ENCODE data around the gene DDX24. TPM values are rescaled to one million over a fixed set of nuclear protein-coding genes. Genes with fewer than 3 reads are reported as not detected.

DDX24 gene
- total RNA-seq, 1 experiment from 2014 or later: 40.4 TPM

GRCh38 chr14:94029671-94030203 lies 51.3 kb downstream of the DDX24 start:
- Histone ChIP-seq H3K4me3 (no peak overlapping the region), H4K20me1 (ENCODE audit: insufficient read depth) (no peaks in the 10 kb centered on the region), H3K9me3 (ENCODE audit: insufficient read depth, low read depth) (no peaks in the 10 kb centered on the region), H3F3A (ENCODE audit: insufficient read depth, low read depth) (peaks cover 15% of the 10 kb centered on the region; the same call in 1 of the 2 replicates), H3K27me3 (ENCODE audit: insufficient read depth, low read depth) (no peaks in the 10 kb centered on the region), H3K79me2 (ENCODE audit: low read depth) (no peaks in the 10 kb centered on the region), H3K4me1 (replicated peaks; ENCODE audit: insufficient read depth) (peaks cover 18% of the 10 kb centered on the region), H3K4me2 (no peak overlapping the region), H3K27ac (no peak overlapping the region), H2AFZ (no peak overlapping the region), H3K9me2 (ENCODE audit: insufficient read depth) (no peaks in the 10 kb centered on the region), H3K36me3 (ENCODE audit: low read depth) (no peaks in the 10 kb centered on the region)
- ChIA-PET CTCF (no interaction called here), POLR2A (ENCODE audit: unreplicated experiment) (no interaction called here)
- intact Hi-C loops (cut with micrococcal nuclease; ENCODE audit: unreplicated experiment): no loop called here
- BruUV-seq (replicated peaks): no TSS peak
- no peak for DNase-seq
- TF ChIP-seq, protein P1, sequence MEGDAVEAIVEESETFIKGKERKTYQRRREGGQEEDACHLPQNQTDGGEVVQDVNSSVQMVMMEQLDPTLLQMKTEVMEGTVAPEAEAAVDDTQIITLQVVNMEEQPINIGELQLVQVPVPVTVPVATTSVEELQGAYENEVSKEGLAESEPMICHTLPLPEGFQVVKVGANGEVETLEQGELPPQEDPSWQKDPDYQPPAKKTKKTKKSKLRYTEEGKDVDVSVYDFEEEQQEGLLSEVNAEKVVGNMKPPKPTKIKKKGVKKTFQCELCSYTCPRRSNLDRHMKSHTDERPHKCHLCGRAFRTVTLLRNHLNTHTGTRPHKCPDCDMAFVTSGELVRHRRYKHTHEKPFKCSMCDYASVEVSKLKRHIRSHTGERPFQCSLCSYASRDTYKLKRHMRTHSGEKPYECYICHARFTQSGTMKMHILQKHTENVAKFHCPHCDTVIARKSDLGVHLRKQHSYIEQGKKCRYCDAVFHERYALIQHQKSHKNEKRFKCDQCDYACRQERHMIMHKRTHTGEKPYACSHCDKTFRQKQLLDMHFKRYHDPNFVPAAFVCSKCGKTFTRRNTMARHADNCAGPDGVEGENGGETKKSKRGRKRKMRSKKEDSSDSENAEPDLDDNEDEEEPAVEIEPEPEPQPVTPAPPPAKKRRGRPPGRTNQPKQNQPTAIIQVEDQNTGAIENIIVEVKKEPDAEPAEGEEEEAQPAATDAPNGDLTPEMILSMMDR (conservative IDR thresholded peaks at IDR 0.05): no peak
- no peak for TF ChIP-seq EZH2 (IDR thresholded peaks at IDR 0.05; ENCODE audit: low read depth)

GRCh38 chr14:94029265-94029664 lies 51.7 kb downstream of the DDX24 start:
- POLR2A ChIA-PET (ENCODE audit: unreplicated experiment): no interaction called here
- BruUV-seq (replicated peaks): no TSS peak
- H3K79me2 ChIP-seq (ENCODE audit: low read depth): no peaks in the 10 kb centered on the region
- intact Hi-C loops (cut with micrococcal nuclease; ENCODE audit: unreplicated experiment): no loop called here
- peaks cover 18% of the 10 kb centered on the region for H3K4me1 ChIP-seq (replicated peaks; ENCODE audit: insufficient read depth)
- TF ChIP-seq, protein P1 (conservative IDR thresholded peaks at IDR 0.05): no peak
- TF ChIP-seq EZH2 (IDR thresholded peaks at IDR 0.05; ENCODE audit: low read depth): no peak
- CTCF ChIA-PET: no interaction called here
- H3K9me2 ChIP-seq (ENCODE audit: insufficient read depth): no peaks in the 10 kb centered on the region
- no peaks in the 10 kb centered on the region for H3K27me3 ChIP-seq (ENCODE audit: insufficient read depth, low read depth)
- no peaks in the 10 kb centered on the region for H3K9me3 ChIP-seq (ENCODE audit: insufficient read depth, low read depth)
- DNase-seq: no peak
- H3K4me3 ChIP-seq: no peak overlapping the region
- H3K36me3 ChIP-seq (ENCODE audit: low read depth): no peaks in the 10 kb centered on the region
- H3K4me2 ChIP-seq: no peak overlapping the region
- H3K27ac ChIP-seq: no peak overlapping the region
- peaks cover 15% of the 10 kb centered on the region; the same call in 1 of the 2 replicates for H3F3A ChIP-seq (ENCODE audit: insufficient read depth, low read depth)
- H4K20me1 ChIP-seq (ENCODE audit: insufficient read depth): no peaks in the 10 kb centered on the region
- no peak overlapping the region for H2AFZ ChIP-seq

DNA sequence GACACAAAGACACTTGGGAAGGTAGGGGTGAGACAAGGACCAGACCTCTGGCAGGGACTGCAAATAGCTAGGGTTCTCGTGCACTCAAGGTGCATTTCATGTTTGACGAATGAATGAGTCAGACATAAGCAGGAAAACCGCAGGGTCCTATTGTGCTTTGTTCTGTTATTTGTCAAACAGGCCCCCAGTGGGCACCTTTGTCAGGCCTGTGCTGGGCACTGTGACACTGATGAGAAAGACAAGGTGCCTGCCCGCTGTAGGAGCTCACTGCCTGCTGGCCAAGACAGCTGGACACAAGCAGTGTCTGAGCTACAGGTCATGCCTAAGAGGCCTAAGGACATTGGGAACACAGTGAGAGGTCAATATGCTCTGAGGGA lies 52.6 kb downstream of the DDX24 start:
- H3K79me2 ChIP-seq (ENCODE audit: low read depth): no peaks in the 10 kb centered on the region
- no peaks in the 10 kb centered on the region for H3K9me2 ChIP-seq (ENCODE audit: insufficient read depth)
- no peaks in the 10 kb centered on the region for H3K9me3 ChIP-seq (ENCODE audit: insufficient read depth, low read depth)
- intact Hi-C loops (cut with micrococcal nuclease; ENCODE audit: unreplicated experiment): no loop called here
- CTCF ChIA-PET: no interaction called here
- H3K36me3 ChIP-seq (ENCODE audit: low read depth): no peaks in the 10 kb centered on the region
- H3K27ac ChIP-seq: no peak overlapping the region
- H3F3A ChIP-seq (ENCODE audit: insufficient read depth, low read depth): peaks cover 15% of the 10 kb centered on the region; the same call in 1 of the 2 replicates
- H4K20me1 ChIP-seq (ENCODE audit: insufficient read depth): no peaks in the 10 kb centered on the region
- BruUV-seq (replicated peaks): no TSS peak
- POLR2A ChIA-PET (ENCODE audit: unreplicated experiment): interaction anchor here (0.6 kb wide), 1 partner anchor 57 kb away, joined by 4 read pairs; no protein-coding TSS in a partner anchor
- H3K4me2 ChIP-seq: peak overlapping the region; percentile 68; the same call in 1 of the 2 replicates
- DNase-seq: peak; percentile 13 to 83
- no peaks in the 10 kb centered on the region for H3K27me3 ChIP-seq (ENCODE audit: insufficient read depth, low read depth)
- H3K4me3 ChIP-seq: no peak overlapping the region
- H2AFZ ChIP-seq: no peak overlapping the region
- TF ChIP-seq EZH2 (IDR thresholded peaks at IDR 0.05; ENCODE audit: low read depth): no peak
- TF ChIP-seq, protein P1 (conservative IDR thresholded peaks at IDR 0.05): peak; percentile 44; the same call in 1 of the 2 replicates
- H3K4me1 ChIP-seq (replicated peaks; ENCODE audit: insufficient read depth): peaks cover 18% of the 10 kb centered on the region
